Activated T-cell treated with anti-CD3 and anti-CD28 coated beads for 1 hour (primary cell): Measurements from ENCODE around the gene S1PR1.
"Not testable (repeated sequence)": the region's sequence is repeated elsewhere in the genome, so short reads cannot be mapped to it uniquely, and the experiment has no call there.

Experiments used
- DNase-seq: peaks from one replicate; pipeline ENCODE4 v3.0.0-alpha.2; 2020; ENCODE audit warnings: low read depth

Gene S1PR1

DNA sequence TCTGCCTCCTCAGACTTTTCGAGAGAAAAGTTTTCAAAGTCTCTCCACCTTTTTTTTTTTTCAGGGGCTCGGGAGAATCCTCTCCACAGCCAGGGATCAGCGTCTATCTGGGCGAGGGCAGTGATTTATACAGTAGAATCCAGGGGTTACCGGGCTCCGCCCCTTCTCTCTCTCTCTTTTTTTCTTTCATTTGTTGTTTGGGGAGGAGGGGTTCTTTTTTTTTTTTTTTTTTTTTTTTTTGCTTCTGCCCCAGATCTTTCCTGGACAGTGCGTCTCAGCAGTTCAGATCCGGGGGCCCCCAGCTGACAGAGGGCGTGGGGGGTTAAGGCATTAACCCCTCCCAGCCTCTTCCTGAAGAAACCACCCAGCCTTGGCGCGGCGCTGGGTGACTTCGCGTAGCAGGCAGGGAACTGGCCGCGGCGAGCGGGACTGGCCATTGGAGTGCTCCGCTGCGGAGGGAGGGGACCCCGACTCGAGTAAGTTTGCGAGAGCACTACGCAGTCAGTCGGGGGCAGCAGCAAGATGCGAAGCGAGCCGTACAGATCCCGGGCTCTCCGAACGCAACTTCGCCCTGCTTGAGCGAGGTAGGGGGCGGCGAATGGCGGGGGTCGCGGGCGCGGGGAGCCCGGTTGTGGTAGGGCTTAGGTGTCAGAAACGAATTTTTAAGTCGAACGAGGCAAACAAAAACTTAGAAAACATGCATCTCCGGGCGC, at the start of gene S1PR1:
Gene S1PR1, plus strand, starts transcription at position 504 of the 713 bp plus-strand sequence. CDS start 1,966 bp downstream, outside the sequence.
- DNase-seq = peak; percentile 62

GRCh38 chr1:101187297-101187696, 49.5 kb upstream of the S1PR1 start:
- DNase-seq = no peak

GRCh38 chr1:101188331-101188730, 48.5 kb upstream of the S1PR1 start:
- no peak for DNase-seq

DNA sequence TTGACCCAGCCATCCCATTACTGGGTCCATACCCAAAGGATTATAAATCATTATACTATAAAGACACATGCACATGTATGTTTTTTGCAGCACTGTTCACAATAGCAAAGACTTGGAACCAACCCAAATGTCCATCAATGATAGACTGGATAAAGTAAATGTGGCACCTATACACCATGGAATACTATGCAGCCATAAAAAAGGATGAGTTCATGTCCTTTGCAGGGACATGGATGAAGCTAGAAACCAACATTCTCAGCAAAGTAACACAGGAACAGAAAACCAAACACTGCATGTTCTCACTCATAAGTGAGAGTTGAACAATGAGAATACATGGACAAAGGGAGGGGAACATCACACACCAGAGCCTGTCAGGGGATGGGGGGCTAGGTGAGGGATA, 47.9 kb upstream of the S1PR1 start:
- DNase-seq = not testable (repeated sequence)

- DNase-seq = no peak
These were observed 46.4 kb upstream of the S1PR1 start for GRCh38 chr1:101190441-101190840.

DNA sequence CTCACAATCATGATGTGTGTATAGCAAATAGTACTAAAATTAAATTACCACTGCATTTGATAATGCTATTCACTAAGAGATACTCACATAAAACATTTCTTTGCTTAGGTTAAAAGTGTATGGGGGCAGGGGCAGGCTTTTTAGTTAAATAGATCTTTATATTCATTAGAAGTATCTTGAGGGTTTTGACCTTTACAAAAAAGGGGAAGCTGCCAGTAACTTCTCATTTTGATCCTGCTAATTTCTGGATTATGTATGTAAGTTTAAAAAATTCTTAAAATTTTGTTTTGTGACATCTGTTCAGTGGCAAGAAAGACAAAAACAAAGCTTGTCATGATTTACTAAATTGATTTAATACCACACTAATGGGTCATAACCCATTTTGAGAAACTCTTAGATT, 45.8 kb upstream of the S1PR1 start:
- DNase-seq = no peak

GRCh38 chr1:101193733-101194169, 43.1 kb upstream of the S1PR1 start:
- DNase-seq = no peak

DNA sequence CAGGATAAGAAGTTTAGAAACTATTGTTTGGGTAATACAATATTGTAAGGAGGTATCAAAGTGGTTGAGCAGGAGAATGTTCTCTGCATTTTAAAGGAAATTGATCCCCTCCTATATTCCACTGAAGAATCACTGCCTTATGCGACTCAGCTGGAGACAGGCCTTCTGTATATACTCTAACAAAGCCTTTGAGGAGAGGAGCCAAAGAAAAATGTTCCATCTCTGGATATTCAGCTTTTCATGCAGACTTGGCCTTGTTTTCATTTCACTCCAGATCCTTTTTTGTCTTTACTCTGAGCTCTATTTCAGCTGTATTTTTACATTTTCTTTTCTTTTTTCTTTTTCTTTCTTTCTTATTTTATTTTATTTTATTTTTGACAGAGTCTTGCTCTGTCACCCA, 42.1 kb upstream of the S1PR1 start:
- DNase-seq = no peak

- DNase-seq = no peak
These were observed 40.2 kb upstream of the S1PR1 start for GRCh38 chr1:101196668-101197067.

GRCh38 chr1:101198842-101199636, 37.8 kb upstream of the S1PR1 start:
- DNase-seq = no peak

DNA sequence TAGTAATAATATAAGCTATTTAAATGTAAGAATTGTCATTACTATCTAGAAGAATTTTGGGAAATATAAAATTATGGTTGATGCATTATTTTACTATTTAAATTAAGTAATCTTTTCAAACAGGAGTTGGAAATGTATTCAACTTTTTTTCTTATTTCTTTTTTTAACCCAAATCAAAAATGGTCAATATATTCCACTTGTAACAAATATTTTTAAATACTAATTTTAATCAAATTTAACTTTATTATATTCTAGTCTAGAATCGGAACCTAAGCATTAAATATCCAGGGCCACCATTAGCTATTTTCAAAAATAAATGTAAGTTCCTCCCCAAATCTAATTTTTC, 37.2 kb upstream of the S1PR1 start:
- no peak for DNase-seq

DNA sequence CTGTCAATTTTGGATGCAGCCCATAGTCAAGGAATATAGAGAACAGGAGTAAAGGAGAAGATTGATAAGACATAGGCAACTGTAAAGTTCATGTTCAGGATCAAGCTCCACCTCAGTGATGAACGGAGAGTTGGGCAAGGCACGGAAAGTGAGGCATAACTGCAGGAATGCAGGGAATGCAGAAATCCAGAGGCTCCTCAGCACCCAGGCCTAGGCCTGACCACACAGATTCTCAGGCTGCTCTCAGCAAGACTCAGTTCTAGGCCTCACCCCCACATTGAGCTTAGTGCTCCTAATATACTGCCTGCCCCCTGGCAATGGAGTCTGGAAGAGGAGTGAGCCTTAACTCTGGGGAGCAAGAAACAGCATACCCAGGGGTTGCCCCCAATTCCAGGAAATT, 36.3 kb upstream of the S1PR1 start:
- no peak for DNase-seq

DNA sequence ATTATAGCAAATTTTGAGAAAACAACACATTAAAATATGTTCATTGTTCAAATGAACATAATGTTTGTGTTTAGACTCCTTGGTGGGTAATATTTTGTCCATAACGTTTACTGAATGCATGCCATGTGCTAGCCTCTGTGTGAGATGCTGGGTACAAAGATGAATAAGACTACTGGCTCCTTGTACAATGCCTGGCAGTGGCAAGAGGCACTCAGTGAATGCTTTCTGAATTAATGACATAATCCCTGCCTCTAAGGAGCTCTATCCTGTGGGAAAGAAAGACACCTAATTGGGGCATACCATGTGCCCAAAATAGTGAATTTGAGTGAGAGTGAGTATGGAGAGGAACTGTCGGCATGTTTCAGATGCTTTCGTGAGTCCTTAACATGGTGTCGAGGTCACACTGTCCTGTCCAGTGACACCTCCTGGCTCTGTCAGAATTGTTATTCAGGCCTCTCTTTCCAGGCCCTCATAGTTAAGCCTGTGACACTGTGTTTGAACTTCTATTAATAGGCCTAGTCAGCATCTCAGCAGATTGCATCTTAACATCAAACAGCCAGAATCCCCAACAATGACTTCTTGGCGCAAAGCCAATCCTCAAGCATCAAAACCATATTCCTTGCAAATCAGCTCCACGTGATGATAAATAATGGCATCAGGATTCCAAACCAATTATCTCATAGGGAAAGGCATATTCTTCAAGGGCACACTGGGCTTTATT, 32.8 kb upstream of the S1PR1 start:
- DNase-seq = no peak

- no peak for DNase-seq
These were observed 31.4 kb upstream of the S1PR1 start for GRCh38 chr1:101205457-101205856.

GRCh38 chr1:101206139-101206538, 30.7 kb upstream of the S1PR1 start:
- not testable (repeated sequence) for DNase-seq

- DNase-seq = not testable (repeated sequence)
These were observed 29.5 kb upstream of the S1PR1 start for GRCh38 chr1:101207271-101207670.

GRCh38 chr1:101207891-101208290, 28.9 kb upstream of the S1PR1 start:
- DNase-seq = no peak

GRCh38 chr1:101215363-101216011, 21.3 kb upstream of the S1PR1 start:
- DNase-seq = no peak

- DNase-seq = no peak
These were observed 20.2 kb upstream of the S1PR1 start for GRCh38 chr1:101216623-101217022.

GRCh38 chr1:101217148-101217547, 19.7 kb upstream of the S1PR1 start:
- DNase-seq = no peak

- DNase-seq = not testable (repeated sequence)
These were observed 17.9 kb upstream of the S1PR1 start for GRCh38 chr1:101218968-101219367.
